IPS-15b (cell line): ENCODE data around the gene GRM8.

Experiments
- H3K27me3 ChIP-seq: one replicate; pipeline ENCODE4 v1.6.1; 2013; ENCODE audit warnings: low read length; ENCODE audit not compliant: control insufficient read depth, insufficient read depth
- H3K36me3 ChIP-seq: one replicate; pipeline ENCODE4 v1.6.1; 2013; ENCODE audit warnings: low read length; ENCODE audit not compliant: control insufficient read depth, insufficient read depth
- H3K4me1 ChIP-seq: one replicate; pipeline ENCODE4 v1.6.1; 2013; ENCODE audit warnings: mild to moderate bottlenecking, low read length; ENCODE audit not compliant: control insufficient read depth, insufficient read depth
- H3K4me3 ChIP-seq: one replicate; pipeline ENCODE4 v1.5.1; 2013; ENCODE audit warnings: low read depth, low read length
- H3K9ac ChIP-seq: one replicate; pipeline ENCODE4 v1.6.1; 2013; ENCODE audit warnings: low read depth, mild to moderate bottlenecking, low read length
- H3K9me3 ChIP-seq: one replicate; pipeline ENCODE4 v1.6.1; 2013; ENCODE audit warnings: mild to moderate bottlenecking, low read length; ENCODE audit not compliant: control insufficient read depth, insufficient read depth

Gene GRM8

GRCh38 chr7:126700807-126701604 lies 551.7 kb downstream of the GRM8 start:
- no peaks in the 10 kb centered on the region for H3K9me3 ChIP-seq
- peak overlapping the region; percentile 8 for H3K9ac ChIP-seq
- peaks cover 9% of the 10 kb centered on the region for H3K4me1 ChIP-seq
- no peaks in the 10 kb centered on the region for H3K27me3 ChIP-seq
- no peaks in the 10 kb centered on the region for H3K36me3 ChIP-seq
- H3K4me3 ChIP-seq = no peak overlapping the region

GRCh38 chr7:126699707-126700106 lies 553.0 kb downstream of the GRM8 start:
- no peak overlapping the region for H3K4me3 ChIP-seq
- H3K36me3 ChIP-seq = no peaks in the 10 kb centered on the region
- peaks cover 9% of the 10 kb centered on the region for H3K4me1 ChIP-seq
- H3K27me3 ChIP-seq = no peaks in the 10 kb centered on the region
- H3K9me3 ChIP-seq = no peaks in the 10 kb centered on the region
- H3K9ac ChIP-seq = no peak overlapping the region

GRCh38 chr7:126698909-126699308 lies 553.8 kb downstream of the GRM8 start:
- Histone ChIP-seq H3K27me3 (no peaks in the 10 kb centered on the region), H3K4me1 (peaks cover 9% of the 10 kb centered on the region), H3K36me3 (no peaks in the 10 kb centered on the region), H3K4me3 (no peak overlapping the region), H3K9ac (no peak overlapping the region), H3K9me3 (no peaks in the 10 kb centered on the region)

- Histone ChIP-seq H3K4me1 (peaks cover 9% of the 10 kb centered on the region), H3K36me3 (no peaks in the 10 kb centered on the region), H3K4me3 (no peak overlapping the region), H3K9ac (no peak overlapping the region), H3K27me3 (no peaks in the 10 kb centered on the region), H3K9me3 (no peaks in the 10 kb centered on the region)
These were observed 554.3 kb downstream of the GRM8 start for GRCh38 chr7:126698446-126698845.

GRCh38 chr7:126696256-126697038 lies 556.3 kb downstream of the GRM8 start:
- no peak overlapping the region for H3K9ac ChIP-seq
- no peaks in the 10 kb centered on the region for H3K27me3 ChIP-seq
- H3K4me3 ChIP-seq = no peak overlapping the region
- no peaks in the 10 kb centered on the region for H3K36me3 ChIP-seq
- H3K4me1 ChIP-seq = peaks cover 9% of the 10 kb centered on the region
- H3K9me3 ChIP-seq = no peaks in the 10 kb centered on the region

DNA sequence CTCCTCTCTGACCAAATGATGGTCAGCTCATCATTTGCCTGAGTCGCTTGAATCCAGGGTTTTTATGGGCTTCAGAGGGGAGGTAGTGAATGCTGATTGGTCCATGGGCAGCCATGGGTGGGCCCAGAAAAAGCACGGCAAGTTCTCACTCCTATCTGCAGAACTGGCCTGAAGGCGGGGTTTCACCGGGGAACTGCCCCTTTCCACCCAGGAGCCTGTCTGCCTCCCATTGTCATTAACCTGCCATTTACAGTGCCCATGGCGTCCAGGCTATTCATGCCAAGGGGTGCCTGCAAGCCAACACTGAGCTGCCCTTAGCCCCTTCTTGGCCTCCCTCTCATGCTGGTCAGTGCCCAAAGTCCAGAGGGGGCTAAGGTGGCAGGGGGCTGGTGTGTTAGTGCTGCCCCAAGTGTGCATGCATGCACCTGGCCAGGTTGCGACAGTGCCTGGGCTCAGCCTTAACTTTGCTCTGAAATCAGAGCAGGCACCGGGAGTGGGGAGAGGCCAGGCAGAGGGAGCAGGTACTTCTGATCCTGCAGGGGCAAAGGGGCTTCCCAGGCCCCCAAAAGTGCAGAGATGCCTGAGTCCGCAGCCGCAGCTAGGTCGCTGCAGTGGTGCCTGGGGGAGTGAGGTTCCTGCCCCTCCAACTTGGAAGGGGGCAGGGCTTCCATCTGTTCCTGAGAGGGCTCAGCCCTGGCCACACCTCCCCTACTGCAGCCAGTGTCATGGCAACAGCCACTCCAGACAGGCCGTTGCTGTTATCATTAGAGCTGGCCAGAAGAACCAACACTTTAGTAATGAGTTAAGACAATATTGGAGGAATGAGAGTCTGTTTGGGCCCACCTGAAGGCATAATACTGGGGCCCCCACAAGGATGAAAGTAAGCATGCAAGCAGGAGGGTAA lies 561.6 kb downstream of the GRM8 start:
- Histone ChIP-seq H3K4me3 (no peak overlapping the region), H3K27me3 (no peaks in the 10 kb centered on the region), H3K9me3 (no peaks in the 10 kb centered on the region), H3K4me1 (peaks cover 5% of the 10 kb centered on the region), H3K36me3 (no peaks in the 10 kb centered on the region), H3K9ac (no peak overlapping the region)

- Histone ChIP-seq H3K4me3 (no peak overlapping the region), H3K36me3 (no peaks in the 10 kb centered on the region), H3K27me3 (no peaks in the 10 kb centered on the region), H3K9me3 (no peaks in the 10 kb centered on the region), H3K9ac (no peak overlapping the region), H3K4me1 (peaks cover 5% of the 10 kb centered on the region)
These were observed 562.6 kb downstream of the GRM8 start for GRCh38 chr7:126690104-126690503.

DNA sequence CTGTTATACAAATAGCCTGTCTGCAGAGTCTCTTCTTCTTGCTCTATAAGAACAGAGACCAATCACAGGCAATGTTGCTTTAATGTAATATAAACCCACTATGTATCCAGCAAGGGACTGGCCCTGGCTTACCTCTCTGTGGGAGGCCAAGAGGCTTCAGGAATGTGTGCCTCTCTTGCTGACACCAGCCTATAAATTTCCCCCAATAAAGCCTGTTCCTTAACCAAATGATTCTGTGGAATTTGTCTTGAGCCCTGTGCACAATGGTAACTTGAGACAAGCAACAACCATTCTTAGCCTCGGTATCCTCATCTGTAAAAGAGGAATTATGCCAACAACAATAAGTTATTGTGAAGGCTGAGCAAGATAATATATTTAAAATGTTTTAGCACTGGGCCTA lies 563.7 kb downstream of the GRM8 start:
- Histone ChIP-seq H3K36me3 (no peaks in the 10 kb centered on the region), H3K27me3 (no peaks in the 10 kb centered on the region), H3K9me3 (no peaks in the 10 kb centered on the region), H3K4me3 (no peak overlapping the region), H3K9ac (no peak overlapping the region), H3K4me1 (peaks cover 5% of the 10 kb centered on the region)

DNA sequence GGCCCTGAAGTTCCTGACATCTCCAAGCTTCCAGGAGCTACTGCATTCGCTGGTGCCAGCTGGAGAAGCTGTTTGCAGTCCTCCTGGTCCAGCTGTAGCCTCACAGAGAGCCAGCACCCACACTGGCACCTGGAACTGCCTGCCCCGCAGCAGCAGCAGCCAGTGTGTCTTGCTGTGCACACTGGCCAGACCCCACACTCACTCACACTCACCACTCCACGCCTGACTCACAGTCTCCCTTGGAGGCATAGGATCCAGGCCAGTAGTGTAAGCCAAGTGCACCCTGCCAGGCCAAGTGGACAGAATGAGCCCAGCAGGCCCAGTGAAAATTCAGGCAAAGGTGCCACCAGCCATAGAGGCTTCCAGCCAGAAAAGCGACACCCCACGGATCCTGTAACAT lies 566.3 kb downstream of the GRM8 start:
- no peaks in the 10 kb centered on the region for H3K36me3 ChIP-seq
- peaks cover 5% of the 10 kb centered on the region for H3K4me1 ChIP-seq
- H3K4me3 ChIP-seq = no peak overlapping the region
- H3K9ac ChIP-seq = no peak overlapping the region
- H3K27me3 ChIP-seq = no peaks in the 10 kb centered on the region
- H3K9me3 ChIP-seq = no peaks in the 10 kb centered on the region

DNA sequence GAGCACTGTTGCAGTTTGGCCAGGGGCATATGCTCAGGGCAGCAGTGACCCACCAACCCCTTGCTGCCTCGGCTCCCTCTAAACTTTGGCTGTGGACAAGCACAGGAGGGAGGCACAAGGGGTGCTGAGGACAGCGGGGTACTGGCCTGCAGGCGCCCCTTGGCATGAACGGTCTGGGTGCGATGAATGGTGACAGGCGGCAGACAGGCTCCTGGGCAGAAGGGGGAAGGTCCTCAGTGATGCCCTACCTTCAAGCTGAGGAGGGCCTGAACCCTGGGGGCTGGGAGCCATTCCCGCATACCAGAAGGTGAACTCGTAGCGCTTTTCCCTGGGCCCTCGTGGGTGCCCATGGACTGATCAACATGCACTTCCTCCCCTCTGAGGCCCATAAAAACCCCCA lies 567.1 kb downstream of the GRM8 start:
- no peaks in the 10 kb centered on the region for H3K27me3 ChIP-seq
- H3K4me1 ChIP-seq = peaks cover 5% of the 10 kb centered on the region
- H3K36me3 ChIP-seq = no peaks in the 10 kb centered on the region
- H3K9ac ChIP-seq = no peak overlapping the region
- no peak overlapping the region for H3K4me3 ChIP-seq
- no peaks in the 10 kb centered on the region for H3K9me3 ChIP-seq

DNA sequence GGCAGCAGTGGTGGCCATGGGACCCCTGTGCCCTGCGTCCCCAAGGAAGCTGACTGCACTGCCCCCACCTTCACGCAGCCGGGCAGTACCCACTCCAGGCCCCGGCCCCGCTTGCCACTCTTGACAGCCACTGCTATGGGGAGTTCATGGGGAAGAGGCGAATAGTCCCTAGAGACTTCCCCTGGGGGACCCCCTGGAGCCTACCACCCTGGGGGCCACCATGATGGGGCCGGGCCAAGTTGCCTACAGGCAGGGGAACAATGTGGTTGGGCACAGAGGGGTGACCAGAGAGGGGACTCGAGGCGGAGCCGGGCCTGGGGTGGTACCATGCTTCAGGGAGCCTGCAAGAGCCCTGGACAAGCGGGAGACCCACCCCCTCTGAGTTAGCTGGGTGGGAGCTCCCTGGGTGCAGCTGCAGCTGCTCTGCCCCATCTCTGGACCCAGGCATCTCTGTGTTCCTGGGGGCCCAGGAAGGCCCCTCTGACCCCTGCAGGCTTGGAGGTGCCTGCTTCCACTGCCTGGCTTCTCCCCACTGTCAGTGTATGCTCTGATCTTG lies 567.6 kb downstream of the GRM8 start:
- no peak overlapping the region for H3K4me3 ChIP-seq
- no peak overlapping the region for H3K9ac ChIP-seq
- H3K4me1 ChIP-seq = peaks cover 5% of the 10 kb centered on the region
- H3K27me3 ChIP-seq = no peaks in the 10 kb centered on the region
- no peaks in the 10 kb centered on the region for H3K9me3 ChIP-seq
- no peaks in the 10 kb centered on the region for H3K36me3 ChIP-seq
